ENCODE data around the gene CAPN9. TPM values are rescaled to one million over a fixed set of nuclear protein-coding genes. Genes with fewer than 3 reads are reported as not detected.

CAPN9 gene
- total RNA-seq, 1 experiment from 2014 or later = 0.39 TPM

- Histone ChIP-seq H3K4me1 (peaks cover 55% of the 10 kb centered on the region), H3K27me3 (replicated peaks; ENCODE audit: control insufficient read depth, insufficient read depth, low read length) (no peaks in the 10 kb centered on the region), H3K9me3 (no peaks in the 10 kb centered on the region), H3K4me3 (ENCODE audit: low read depth, low read length) (peak overlapping the region; percentile 17), H3K36me3 (ENCODE audit: control insufficient read depth, insufficient read depth, low read length) (peaks cover 12% of the 10 kb centered on the region)
- H3K27me3 Mint-ChIP-seq (ENCODE audit: insufficient read depth, unreplicated experiment) = no peaks in the 10 kb centered on the region
- no peak for TF ChIP-seq CTCF (IDR thresholded peaks at IDR 0.05; ENCODE audit: insufficient read depth in 1 of 2, low read depth in 1 of 2, low read length in 1 of 2, severe bottlenecking in 1 of 2, unreplicated experiment in 1 of 2)
- peak overlapping the region; percentile 79 for H3K4me3 Mint-ChIP-seq (ENCODE audit: unreplicated experiment)
- H3K36me3 Mint-ChIP-seq (ENCODE audit: insufficient read depth, unreplicated experiment) = peaks cover 19% of the 10 kb centered on the region
- H3K27ac Mint-ChIP-seq (ENCODE audit: unreplicated experiment) = peak overlapping the region; percentile 99
- intact Hi-C loops (cut with micrococcal nuclease; ENCODE audit: unreplicated experiment) = loop anchor here (1.0 to 2.0 kb wide), 4 partner anchors 37 to 75 kb away; no protein-coding TSS in a partner anchor
- H3K4me1 Mint-ChIP-seq (ENCODE audit: low read depth, unreplicated experiment) = peaks cover 43% of the 10 kb centered on the region
- POLR2A ChIA-PET = interaction anchor here (1.0 kb wide), 1 partner anchor 161 kb away, joined by 3 read pairs; no protein-coding TSS in a partner anchor
- TSS peak; percentile 29 for BruUV-seq (replicated peaks)
- CTCF ChIA-PET = interaction anchor here (0.6 to 1.4 kb wide), 4 partner anchors 26 to 65 kb away, joined by 3 to 7 read pairs (median 5); no protein-coding TSS in a partner anchor
- no peaks in the 10 kb centered on the region for H3K9me3 Mint-ChIP-seq (ENCODE audit: unreplicated experiment)
- DNase-seq = no peak
These were observed 39.2 kb upstream of the CAPN9 start for GRCh38 chr1:230707732-230708630.

DNA sequence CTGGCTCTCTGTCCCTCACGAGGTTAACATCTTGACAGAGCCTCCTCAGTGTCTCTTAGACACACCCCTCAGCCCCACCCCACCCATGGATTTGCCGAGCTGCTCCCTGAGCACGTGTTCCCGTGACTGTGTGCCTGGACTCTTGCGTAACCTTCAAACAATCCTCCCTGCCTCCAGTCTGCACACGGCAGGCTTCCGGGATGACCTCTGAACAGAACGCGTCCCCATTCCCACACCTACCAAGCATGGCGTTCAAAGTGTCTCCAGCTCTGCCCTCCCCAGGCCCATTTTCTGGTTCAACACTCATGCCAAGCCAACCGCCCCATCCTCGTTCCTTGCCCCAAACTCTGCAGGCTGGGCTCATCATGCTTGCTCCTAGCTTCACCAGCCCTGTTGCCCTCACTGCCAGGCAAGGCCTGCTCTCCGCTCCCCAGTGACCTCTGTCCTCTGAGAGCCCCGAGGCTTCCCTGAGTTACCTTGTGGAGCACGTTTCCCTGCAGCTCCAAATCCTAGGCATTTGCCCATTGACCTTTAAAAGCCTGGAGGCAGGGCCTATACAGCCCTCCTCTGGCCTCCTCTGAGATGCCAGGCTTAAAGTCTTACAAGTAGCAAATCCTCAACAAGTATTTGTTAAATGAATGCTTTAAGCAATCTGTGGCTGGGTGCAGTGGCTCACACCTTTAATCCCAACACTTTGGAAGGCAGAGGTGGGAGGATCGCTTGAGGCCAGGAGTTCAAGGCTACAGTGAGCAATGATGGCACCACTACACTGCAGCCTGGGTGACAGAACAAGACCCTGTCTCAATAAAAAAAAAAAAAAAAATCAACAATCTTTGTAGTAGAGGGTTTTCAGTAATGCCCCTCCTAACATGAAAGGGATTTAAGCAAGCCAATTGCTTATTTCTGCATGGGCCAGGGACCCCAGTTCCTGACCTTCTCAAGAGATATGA is 38.3 kb upstream of the CAPN9 start:
- Mint-ChIP-seq H3K9me3 (ENCODE audit: unreplicated experiment) (no peaks in the 10 kb centered on the region), H3K27ac (ENCODE audit: unreplicated experiment) (peak overlapping the region; percentile 99), H3K36me3 (ENCODE audit: insufficient read depth, unreplicated experiment) (peaks cover 16% of the 10 kb centered on the region), H3K4me1 (ENCODE audit: low read depth, unreplicated experiment) (peaks cover 39% of the 10 kb centered on the region), H3K27me3 (ENCODE audit: insufficient read depth, unreplicated experiment) (no peaks in the 10 kb centered on the region), H3K4me3 (ENCODE audit: unreplicated experiment) (peak overlapping the region; percentile 79)
- DNase-seq = peak; percentile 96 to 99
- Histone ChIP-seq H3K4me3 (ENCODE audit: low read depth, low read length) (no peak overlapping the region), H3K9me3 (no peaks in the 10 kb centered on the region), H3K4me1 (peaks cover 46% of the 10 kb centered on the region), H3K36me3 (ENCODE audit: control insufficient read depth, insufficient read depth, low read length) (peaks cover 12% of the 10 kb centered on the region), H3K27me3 (replicated peaks; ENCODE audit: control insufficient read depth, insufficient read depth, low read length) (no peaks in the 10 kb centered on the region)
- ChIA-PET CTCF (interaction anchor here (0.6 to 1.4 kb wide), 6 partner anchors 14 to 67 kb away, joined by 3 to 7 read pairs (median 3); partner anchors contain the start of gene COG2), POLR2A (interaction anchor here (1.0 kb wide), 1 partner anchor 160 kb away, joined by 3 read pairs; no protein-coding TSS in a partner anchor)
- BruUV-seq (replicated peaks) = no TSS peak
- intact Hi-C loops (cut with micrococcal nuclease; ENCODE audit: unreplicated experiment) = loop anchor here (1.0 to 2.0 kb wide), 6 partner anchors 8 to 76 kb away; partner anchors contain the start of gene COG2
- no peak for TF ChIP-seq CTCF (IDR thresholded peaks at IDR 0.05; ENCODE audit: insufficient read depth in 1 of 2, low read depth in 1 of 2, low read length in 1 of 2, severe bottlenecking in 1 of 2, unreplicated experiment in 1 of 2)
